H54 (cell line): ENCODE data around the gene LRRC30.

Experiments
- DNase-seq: peaks from one replicate; pipeline ENCODE4 v3.0.0; 2011; ENCODE audit warnings: low spot score, mixed read lengths; ENCODE audit not compliant: insufficient read length
- FAIRE-seq: peaks from 3 replicates; lab custom pipeline; 2011; peaks lifted over from hg19 to GRCh38; lab: Jason Lieb, UNC
- POLR2A ChIP-seq: IDR thresholded peaks from 2 replicates; pipeline ENCODE4 v1.6.1; 2011; ENCODE audit warnings: low read depth, mild to moderate bottlenecking, low read length

LRRC30 gene

DNA sequence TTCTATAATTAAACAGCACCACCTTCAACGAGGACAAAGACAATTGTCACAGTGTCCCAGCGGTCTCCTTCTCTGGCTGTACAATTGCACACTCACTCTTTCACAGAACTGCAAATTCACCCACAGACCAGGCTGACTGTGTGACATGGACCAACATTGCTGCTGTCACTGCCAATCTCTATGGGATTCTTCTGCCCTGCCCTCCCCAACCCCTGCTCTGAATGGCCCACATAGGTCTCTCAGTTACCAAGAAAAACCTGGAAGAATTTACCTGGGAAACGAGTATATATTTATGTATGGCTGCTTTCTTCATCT, 26.5 kb downstream of the LRRC30 start:
- DNase-seq, result no peak
- no peak for TF ChIP-seq POLR2A
- FAIRE-seq, result no peak

DNA sequence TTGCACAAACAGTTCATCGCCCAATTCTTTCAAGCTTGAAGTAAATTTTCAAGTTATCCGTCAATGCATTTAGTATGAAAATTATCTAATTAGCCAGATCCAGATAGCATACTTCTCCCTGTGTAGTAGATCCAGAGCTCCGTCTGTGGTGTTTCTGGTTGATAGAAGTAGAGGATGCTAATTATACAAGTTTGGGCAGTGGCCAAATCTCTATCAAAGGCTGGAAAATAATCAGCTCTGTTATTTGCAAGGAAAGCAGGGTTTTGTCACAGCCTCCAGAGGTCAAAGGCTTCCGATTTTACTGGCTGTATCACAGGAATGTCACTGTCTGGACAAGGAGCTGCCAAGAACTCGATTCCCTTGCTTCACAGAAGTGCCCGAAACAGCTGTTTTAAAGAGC, 28.6 kb downstream of the LRRC30 start:
- DNase-seq (no peak), FAIRE-seq (no peak)
- TF ChIP-seq POLR2A, result no peak

DNA sequence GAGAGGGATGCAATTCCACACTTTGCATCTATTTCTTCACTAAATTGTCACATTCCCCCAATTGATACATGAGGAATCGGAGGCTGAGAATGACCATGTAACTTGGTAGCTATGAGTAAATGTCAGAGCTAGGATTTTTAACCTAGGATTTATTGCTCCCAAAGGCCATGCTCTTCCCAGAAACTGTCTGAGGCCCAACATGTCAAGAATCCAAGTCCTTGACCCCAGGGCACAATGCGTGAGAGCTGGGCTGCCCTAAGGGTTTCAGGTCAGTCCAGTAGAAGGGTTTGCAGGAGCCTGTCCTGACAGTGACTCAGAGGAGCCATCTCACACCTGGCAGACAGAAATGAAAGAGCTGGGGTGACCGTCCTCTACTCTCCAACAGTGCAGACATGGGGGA, 30.3 kb downstream of the LRRC30 start:
- FAIRE-seq (no peak), DNase-seq (no peak)
- TF ChIP-seq POLR2A, result no peak

DNA sequence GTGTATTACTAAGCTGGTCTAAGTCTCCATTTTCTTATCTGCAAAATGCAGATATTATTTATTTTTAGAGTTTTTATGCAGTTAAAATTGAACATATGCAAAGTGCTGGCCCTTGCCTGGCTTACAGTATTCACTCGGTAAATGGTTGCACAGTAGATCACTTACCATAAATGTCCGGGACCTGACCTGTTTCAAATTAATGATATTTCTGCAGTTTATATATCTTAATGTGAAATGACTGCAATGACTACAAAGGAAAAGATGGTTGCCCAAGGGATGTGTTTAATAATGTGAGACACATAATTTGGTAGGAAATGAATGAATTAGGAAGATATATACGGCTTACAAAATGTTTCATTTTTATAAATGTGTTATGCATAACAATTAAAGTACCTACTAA, 37.1 kb downstream of the LRRC30 start:
- no peak for DNase-seq
- no peak for FAIRE-seq
- no peak for TF ChIP-seq POLR2A

DNA sequence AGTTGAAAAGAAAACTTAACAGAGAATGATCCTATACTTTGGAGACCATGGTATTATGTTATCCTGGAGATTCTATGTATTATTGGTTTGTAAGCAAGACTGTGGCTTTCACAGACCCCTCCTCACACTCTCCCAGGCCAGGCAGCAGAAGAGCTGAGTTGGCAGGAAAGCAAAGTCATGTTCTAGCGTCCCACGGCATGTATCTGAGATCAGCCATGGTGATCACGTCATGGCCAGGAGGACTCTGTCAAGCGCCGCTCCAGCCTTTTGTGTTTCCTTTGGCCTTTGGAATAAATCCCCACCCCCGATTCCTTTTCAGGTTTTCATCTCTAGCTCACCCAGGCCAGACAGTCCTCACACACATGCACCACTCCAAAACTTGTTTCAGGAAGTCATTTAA, 39.1 kb downstream of the LRRC30 start:
- FAIRE-seq (no peak), DNase-seq (no peak)
- TF ChIP-seq POLR2A, result no peak

DNA sequence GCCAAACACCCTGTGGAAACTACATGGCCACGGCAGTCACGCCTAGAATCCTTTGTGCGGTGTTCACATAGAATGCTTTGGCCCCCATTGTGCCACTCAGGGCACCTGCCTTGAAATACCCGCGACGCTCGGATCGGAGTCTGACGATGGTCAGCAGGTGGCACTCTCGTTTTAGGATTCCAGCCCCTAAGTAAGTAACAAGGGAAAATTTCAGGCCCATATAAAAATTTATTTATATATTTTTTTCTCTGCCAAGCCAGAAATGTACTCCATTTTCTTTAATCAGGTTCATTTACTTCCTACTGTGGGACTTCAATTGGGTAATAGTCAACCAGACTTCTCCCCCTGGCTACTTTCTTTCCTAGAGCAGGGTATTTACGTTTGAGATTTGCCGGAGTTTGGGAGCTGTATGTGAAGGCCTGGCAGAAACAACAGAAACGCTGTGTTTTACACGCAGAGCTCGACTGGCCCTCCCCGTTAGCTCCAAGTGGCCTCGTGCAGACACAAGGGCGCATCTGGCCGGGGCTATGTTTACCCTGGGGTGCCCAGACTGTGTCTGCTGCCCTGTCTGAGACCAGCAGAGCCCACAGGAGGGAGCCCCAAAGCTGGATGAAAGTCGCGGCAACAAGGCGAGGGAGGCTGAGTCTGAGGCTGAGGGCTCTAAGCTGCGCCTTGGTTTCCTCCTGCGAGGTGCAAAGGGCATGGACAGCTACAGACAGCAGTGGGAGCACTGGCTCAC, 41.6 kb downstream of the LRRC30 start:
- no peak for TF ChIP-seq POLR2A
- FAIRE-seq (no peak), DNase-seq (peak; percentile 32)

DNA sequence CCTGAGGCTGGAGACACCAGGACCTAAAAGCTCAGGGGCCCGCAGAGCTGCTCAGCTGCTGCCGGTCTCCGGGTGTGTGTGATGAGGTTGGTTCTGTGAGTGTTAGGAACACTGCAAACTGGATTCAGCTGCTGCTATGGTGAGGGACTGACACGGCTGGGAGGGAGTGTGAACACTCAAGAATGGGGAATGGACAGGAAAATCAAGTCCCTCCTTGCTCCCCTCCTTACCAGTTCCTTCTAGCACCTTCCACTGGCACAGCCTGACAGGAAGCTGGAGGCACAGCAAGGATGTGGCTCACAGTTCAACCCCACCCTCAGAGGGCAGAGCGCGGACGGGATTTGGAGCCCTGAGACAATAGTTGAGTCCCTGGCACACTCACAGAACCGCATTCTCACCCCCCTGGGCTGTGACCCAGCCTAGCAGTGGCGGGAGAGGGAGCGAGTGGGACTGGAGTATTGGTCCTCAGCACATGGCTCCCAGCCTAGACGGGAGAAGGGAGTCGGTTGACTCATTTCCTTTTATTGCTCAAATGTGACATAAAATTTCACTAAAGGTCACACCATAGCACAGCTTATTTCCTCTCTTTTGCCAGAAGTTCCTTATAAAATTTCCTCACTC, 42.5 kb downstream of the LRRC30 start:
- no peak for TF ChIP-seq POLR2A
- FAIRE-seq, result peak; percentile 67
- DNase-seq, result peak; percentile 56

DNA sequence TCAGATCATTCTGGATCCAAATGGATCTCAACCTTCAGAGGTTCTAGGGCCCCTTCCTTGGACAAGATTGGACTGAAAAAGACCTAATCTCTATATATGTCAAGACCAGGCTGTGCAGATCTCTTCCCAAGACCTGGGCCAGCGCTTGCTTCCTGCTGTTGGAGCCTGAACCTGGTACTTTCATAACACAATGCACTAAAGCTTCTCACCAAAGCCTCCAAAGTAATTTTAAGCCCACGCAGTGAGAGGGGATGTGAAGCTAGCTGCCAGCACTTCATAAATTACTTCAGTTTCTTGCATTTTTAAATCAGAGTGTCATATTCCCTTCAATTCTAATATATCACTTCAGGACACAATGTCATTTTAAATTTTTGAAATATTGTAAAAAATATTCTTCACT, 50.7 kb downstream of the LRRC30 start:
- DNase-seq (no peak), FAIRE-seq (no peak)
- TF ChIP-seq POLR2A, result no peak
